Heart left ventricle (tissue), 16 donors: ENCODE data around the gene RNF186. TPM values are rescaled to one million over a fixed set of nuclear protein-coding genes. Genes with fewer than 3 reads are reported as not detected.

Source experiments
- ATAC-seq, 4 donors: fragments of 200-7000 bp; cut with Tn5 transposase; one replicate each; pipeline ENCODE4 v1.9.1; 2020 to 2022; ENCODE audit warnings: moderate library complexity in 4 of 4, mild to moderate bottlenecking in 3 of 4, moderate number of reproducible peaks in 1 of 4
- DNase-seq, 5 donors: peaks; one replicate each; pipeline ENCODE4 v3.0.0-alpha.2; 2020
- H3K27ac ChIP-seq, 12 donors: fragments of 200-600 bp; sonication (generic) in 4 of 12; one replicate each; pipeline versions ENCODE4 v1.5.0 to v1.8.0; 2016 to 2022; ENCODE audit warnings: mild to moderate bottlenecking in 2 of 12
- H3K27me3 ChIP-seq, 9 donors: fragments of 200-600 bp; sonication (generic) in 2 of 9; one replicate each; pipeline versions ENCODE4 v1.5.1 to v1.8.0; 2016 to 2022; ENCODE audit warnings: mild to moderate bottlenecking in 3 of 9
- H3K36me3 ChIP-seq, 9 donors: fragments of 200-600 bp; sonication (generic) in 2 of 9; one replicate each; pipeline versions ENCODE4 v1.5.0 to v1.8.0; 2018 to 2022; ENCODE audit warnings: mild to moderate bottlenecking in 2 of 9
- H3K4me1 ChIP-seq, 12 donors: fragments of 200-600 bp; sonication (generic) in 4 of 12; one replicate each; pipeline versions ENCODE4 v1.5.0 to v1.8.0; 2016 to 2022; ENCODE audit warnings: mild to moderate bottlenecking in 3 of 12
- H3K4me3 ChIP-seq, 12 donors: fragments of 200-600 bp; sonication (generic) in 4 of 12; one replicate each; pipeline versions ENCODE4 v1.5.0 to v1.8.0; 2017 to 2022; ENCODE audit warnings: mild to moderate bottlenecking in 9 of 12, moderate library complexity in 4 of 12
- H3K9me3 ChIP-seq, 12 donors: fragments of 200-600 bp; sonication (generic) in 4 of 12; one replicate each; pipeline versions ENCODE4 v1.5.0 to v1.8.0; 2016 to 2022; ENCODE audit warnings: mild to moderate bottlenecking in 1 of 12
- POLR2A ChIP-seq, 2 donors: fragments of 450-650 bp; IDR thresholded peaks; one replicate each; pipeline ENCODE4 v1.6.1; 2017; ENCODE audit warnings: antibody characterized with exemption in 2 of 2, mild to moderate bottlenecking in 2 of 2, moderate library complexity in 2 of 2
- WGBS, 4 donors: extraction: QIAGEN DNeasy Blood & Tissue Kit in 2 of 4; methylation state at CpG; one replicate each; pipeline versions ENCODE4 v1.1.5 to v1.1.7; 2013 to 2018; 5-methylcytosine and 5-hydroxymethylcytosine counted together
- intact Hi-C, 10 donors: fragments of 100-400 bp; cut with DNase I; formaldehyde crosslinking; loops; one replicate each; pipeline versions ENCODE4 v1.11.1 to v1.14.2; 2022
- polyA plus RNA-seq, 2 donors: library from polyadenylated mRNA; stranded (reverse); fragments of 200-250 nt; gene quantifications; one replicate each; pipeline ENCODE4 v1.2.3, GENCODE V29; 2013
- total RNA-seq, 9 donors: library from RNA; depleted of rRNA in 2 of 9; stranded (reverse); fragments of >200 nt in 2 of 9; fragmentation: NEBNext Ultra II Directional in 3 of 9; extraction: Animal tissue kit (Norgen Biotek cat#: 25700) in 3 of 9; gene quantifications; one replicate each; pipeline versions ENCODE4 v1.1.0 to v1.2.4, GENCODE V29; 2016 to 2023
- TF ChIP-seq, protein P1 (sequence below), 12 donors: fragments of 200-600 bp; sonication (generic) in 4 of 12; IDR thresholded peaks; one replicate each; pipeline versions ENCODE4 v1.5.0 to v1.8.0; 2018 to 2022; ENCODE audit warnings: antibody characterized with exemption in 12 of 12, mild to moderate bottlenecking in 5 of 12
- donor health status: ischemic (EF 13 %, LVEDD 7.1; RV severe dilation, severe dysfunction).
- donor health status: healthy with polysubstance abuse.
- donor health status: DM: no; HTN: yes; CAD: no.
- donor health status: DM: no; HTN: no; CAD: no.
- donor health status: ischemic (EF 25% LVEDD 6.9; RV normal size, moderate dysfunction).
- donor health status: ischemic (EF 25% LVEDD 5.7; RV mildly dilated, moderate dysfunction).
- donor health status: healthy.
- donor health status: DM: yes; HTN: yes; CAD: no.
- donor health status: ischemic (EF 35%, LVEDD 5.7; RV mildly dilated, moderate dysfunction).
- donor health status: nonischemic (EF 11% LVEDD 7.7; RV severe dilation, severe dysfunction).
- donor health status: DM: yes; HTN: yes; CAD: no.
- donor health status: PGD.
- donor health status: ischemic (EF 29% LVEDD 5.4; RV normal size, mild dysfunction).
- donor health status: nonischemic (EF 23%, LVEDD 6.1; RV moderate dilation, normal function).

RNF186 gene
- total and polyA plus RNA-seq, 11 donors = not detected

DNA sequence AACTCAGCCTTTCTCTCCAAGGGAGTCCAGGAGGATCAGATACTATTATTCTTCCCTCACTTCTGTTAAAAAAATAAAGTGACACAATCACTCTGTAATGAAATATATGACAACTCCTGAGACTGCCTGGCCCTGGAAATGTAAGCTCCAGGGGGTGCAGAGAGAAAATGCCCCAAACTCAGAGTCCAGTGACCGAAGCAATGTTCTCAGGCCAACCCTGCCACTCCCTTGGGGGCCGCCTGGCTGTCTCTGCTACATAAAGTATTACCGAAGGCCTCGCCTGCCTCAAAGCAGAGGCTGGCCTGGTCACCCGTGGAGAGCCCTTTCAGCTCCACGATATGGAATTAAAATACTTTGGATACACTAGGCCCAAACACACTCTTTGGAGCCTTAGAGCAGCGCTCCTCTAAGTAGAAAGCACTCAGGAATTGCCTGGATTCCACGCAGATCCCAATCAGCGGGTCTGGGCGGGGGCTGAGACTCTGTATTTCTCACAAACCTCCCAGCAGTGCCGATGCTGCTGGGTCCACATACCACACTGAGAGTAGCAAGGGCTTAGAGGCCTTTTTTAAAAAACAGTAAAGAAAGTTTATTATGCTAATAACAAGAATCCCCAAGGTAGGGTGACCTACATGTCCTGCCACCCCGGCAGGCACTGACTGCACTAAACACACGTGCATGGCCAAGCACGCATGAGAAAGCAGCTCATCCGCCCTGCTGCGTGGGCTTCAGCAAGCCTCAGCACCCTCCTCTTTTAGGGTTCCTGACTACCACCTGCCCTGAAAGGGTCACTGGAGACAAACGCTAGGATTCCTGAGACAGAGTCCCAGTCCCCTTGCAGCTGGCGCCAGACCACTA, 46.5 kb downstream of the RNF186 start:
- H3K4me1 ChIP-seq = peaks cover 0 to 5% (median 0%) of the 10 kb centered on the region in 12 donors
- H3K36me3 ChIP-seq = peaks cover 0 to 31% (median 15%) of the 10 kb centered on the region in 9 donors
- no peak overlapping the region for H3K27ac ChIP-seq
- WGBS, 4 donors = 81 to 89% (median 87%) methylated on average over 18 of the region's 18 CpGs
- no peaks in the 10 kb centered on the region for H3K9me3 ChIP-seq
- ATAC-seq (no peak), DNase-seq (no peak)
- intact Hi-C loops = no loop called here
- no peak for TF ChIP-seq POLR2A (IDR thresholded peaks at IDR 0.05)
- TF ChIP-seq, protein P1, sequence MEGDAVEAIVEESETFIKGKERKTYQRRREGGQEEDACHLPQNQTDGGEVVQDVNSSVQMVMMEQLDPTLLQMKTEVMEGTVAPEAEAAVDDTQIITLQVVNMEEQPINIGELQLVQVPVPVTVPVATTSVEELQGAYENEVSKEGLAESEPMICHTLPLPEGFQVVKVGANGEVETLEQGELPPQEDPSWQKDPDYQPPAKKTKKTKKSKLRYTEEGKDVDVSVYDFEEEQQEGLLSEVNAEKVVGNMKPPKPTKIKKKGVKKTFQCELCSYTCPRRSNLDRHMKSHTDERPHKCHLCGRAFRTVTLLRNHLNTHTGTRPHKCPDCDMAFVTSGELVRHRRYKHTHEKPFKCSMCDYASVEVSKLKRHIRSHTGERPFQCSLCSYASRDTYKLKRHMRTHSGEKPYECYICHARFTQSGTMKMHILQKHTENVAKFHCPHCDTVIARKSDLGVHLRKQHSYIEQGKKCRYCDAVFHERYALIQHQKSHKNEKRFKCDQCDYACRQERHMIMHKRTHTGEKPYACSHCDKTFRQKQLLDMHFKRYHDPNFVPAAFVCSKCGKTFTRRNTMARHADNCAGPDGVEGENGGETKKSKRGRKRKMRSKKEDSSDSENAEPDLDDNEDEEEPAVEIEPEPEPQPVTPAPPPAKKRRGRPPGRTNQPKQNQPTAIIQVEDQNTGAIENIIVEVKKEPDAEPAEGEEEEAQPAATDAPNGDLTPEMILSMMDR (IDR thresholded peaks at IDR 0.05) = no peak
- no peaks in the 10 kb centered on the region for H3K27me3 ChIP-seq
- H3K4me3 ChIP-seq = no peak overlapping the region

DNA sequence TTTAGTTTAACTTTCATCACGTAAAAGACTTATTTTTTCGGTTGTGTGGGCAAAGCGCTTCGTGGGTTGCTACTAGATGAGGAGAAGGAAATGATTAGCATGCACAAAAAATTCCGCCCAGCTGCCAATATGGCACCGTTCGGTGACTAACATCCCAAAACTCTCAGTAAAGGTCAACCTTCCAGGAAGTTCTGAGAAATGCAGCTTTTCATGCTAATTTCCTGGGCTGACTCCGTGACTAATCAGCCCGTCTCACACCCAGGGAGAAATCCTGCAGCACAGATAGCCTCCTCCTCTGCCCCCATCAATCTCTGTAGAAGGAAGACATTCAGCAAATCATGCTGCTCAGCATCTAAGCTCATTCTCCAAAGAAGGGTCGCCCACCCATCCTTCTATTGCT, 49.5 kb downstream of the RNF186 start:
- no peak overlapping the region for H3K27ac ChIP-seq
- peaks cover 0 to 14% (median 5%) of the 10 kb centered on the region in 9 donors for H3K36me3 ChIP-seq
- peaks cover 0 to 5% (median 0%) of the 10 kb centered on the region in 12 donors for H3K4me1 ChIP-seq
- DNase-seq (no peak), ATAC-seq (no peak)
- 75 to 84% (median 77%) methylated on average over 10 of the region's 10 CpGs for WGBS, 4 donors
- no peak overlapping the region for H3K4me3 ChIP-seq
- H3K27me3 ChIP-seq = no peaks in the 10 kb centered on the region
- H3K9me3 ChIP-seq = no peaks in the 10 kb centered on the region
- intact Hi-C loops = no loop called here
- TF ChIP-seq POLR2A (IDR thresholded peaks at IDR 0.05) = no peak
- TF ChIP-seq, protein P1 (IDR thresholded peaks at IDR 0.05) = no peak

DNA sequence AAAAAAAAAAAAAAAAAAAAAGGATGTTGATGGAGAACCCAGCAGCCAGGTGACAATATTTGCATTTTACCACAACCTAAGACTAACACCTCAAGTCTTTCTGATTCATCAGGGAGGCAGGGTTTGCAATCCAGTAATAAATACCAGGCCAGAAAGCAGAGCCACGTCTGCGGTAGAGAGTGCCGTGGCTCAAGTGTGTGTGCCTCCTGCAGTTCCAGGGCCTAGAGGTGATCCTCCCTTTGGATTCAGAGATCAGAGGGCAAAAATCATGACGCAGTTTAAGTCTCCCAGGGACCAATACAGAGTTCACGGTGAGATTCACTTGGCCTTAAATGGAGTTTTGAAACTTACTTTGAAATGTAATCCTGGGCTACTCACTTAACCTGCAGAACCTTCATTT, 50.2 kb downstream of the RNF186 start:
- Histone ChIP-seq H3K4me3 (no peak overlapping the region), H3K9me3 (no peaks in the 10 kb centered on the region), H3K27ac (no peak overlapping the region), H3K4me1 (peaks cover 0 to 5% (median 0%) of the 10 kb centered on the region in 12 donors), H3K36me3 (peaks cover 0 to 7% (median 0%) of the 10 kb centered on the region in 9 donors), H3K27me3 (no peaks in the 10 kb centered on the region)
- ATAC-seq (no peak), DNase-seq (no peak)
- intact Hi-C loops = no loop called here
- 90 to 93% (median 93%) methylated on average over 5 of the region's 5 CpGs for WGBS, 4 donors
- TF ChIP-seq POLR2A (IDR thresholded peaks at IDR 0.05) = no peak
- TF ChIP-seq, protein P1 (IDR thresholded peaks at IDR 0.05) = no peak

Other genes with a start within 250 kb of the RNF186 start
- 10 to 100 TPM; 19.3 to 61.4 (median 33.1) TPM for gene NBL1, start 171.0 kb downstream of the RNF186 start, total RNA-seq
- gene NBL1, start 171.0 kb downstream of the RNF186 start, polyA plus RNA-seq = 10 to 100 TPM; 31.2 to 40.0 TPM
- not detected for gene HTR6, start 150.4 kb downstream of the RNF186 start, total RNA-seq
- gene HTR6, start 150.4 kb downstream of the RNF186 start, polyA plus RNA-seq = not detected
- gene TMCO4, start 15.4 kb downstream of the RNF186 start, total RNA-seq = 10 to 100 TPM in 4 of 9 donors, 1 to 10 TPM in 5; 6.3 to 14.3 (median 9.6) TPM
- 1 to 10 TPM; 6.4 to 7.6 TPM for gene TMCO4, start 15.4 kb downstream of the RNF186 start, polyA plus RNA-seq
- 1 to 10 TPM; 1.8 to 6.3 (median 4.2) TPM for gene OTUD3, start 67.1 kb upstream of the RNF186 start, total RNA-seq
- 1 to 10 TPM; 2.3 to 2.8 TPM for gene OTUD3, start 67.1 kb upstream of the RNF186 start, polyA plus RNA-seq
- not detected for gene PLA2G2E, start 108.3 kb upstream of the RNF186 start, total RNA-seq
- not detected for gene PLA2G2E, start 108.3 kb upstream of the RNF186 start, polyA plus RNA-seq
- 100 to 1,000 TPM in 2 of 9 donors, 10 to 100 TPM in 5, 1 to 10 TPM in 2; 2.8 to 539 (median 26.5) TPM for gene PLA2G2A, start 164.3 kb upstream of the RNF186 start, total RNA-seq
- 100 to 1,000 TPM; 107 to 112 TPM for gene PLA2G2A, start 164.3 kb upstream of the RNF186 start, polyA plus RNA-seq